HG02759 (cell line): ENCODE data around the gene NAPEPLD.
"Not testable (repeated sequence)": the region's sequence is repeated elsewhere in the genome, so short reads cannot be mapped to it uniquely, and the experiment has no call there.

ENCODE experiments used
- ATAC-seq: cut with Tn5 transposase; IDR thresholded peaks from one replicate; pipeline ENCODE4 v1.9.1; 2021; ENCODE audit warnings: mild to moderate bottlenecking, moderate library complexity; ENCODE audit not compliant: unreplicated experiment

The NAPEPLD gene

DNA sequence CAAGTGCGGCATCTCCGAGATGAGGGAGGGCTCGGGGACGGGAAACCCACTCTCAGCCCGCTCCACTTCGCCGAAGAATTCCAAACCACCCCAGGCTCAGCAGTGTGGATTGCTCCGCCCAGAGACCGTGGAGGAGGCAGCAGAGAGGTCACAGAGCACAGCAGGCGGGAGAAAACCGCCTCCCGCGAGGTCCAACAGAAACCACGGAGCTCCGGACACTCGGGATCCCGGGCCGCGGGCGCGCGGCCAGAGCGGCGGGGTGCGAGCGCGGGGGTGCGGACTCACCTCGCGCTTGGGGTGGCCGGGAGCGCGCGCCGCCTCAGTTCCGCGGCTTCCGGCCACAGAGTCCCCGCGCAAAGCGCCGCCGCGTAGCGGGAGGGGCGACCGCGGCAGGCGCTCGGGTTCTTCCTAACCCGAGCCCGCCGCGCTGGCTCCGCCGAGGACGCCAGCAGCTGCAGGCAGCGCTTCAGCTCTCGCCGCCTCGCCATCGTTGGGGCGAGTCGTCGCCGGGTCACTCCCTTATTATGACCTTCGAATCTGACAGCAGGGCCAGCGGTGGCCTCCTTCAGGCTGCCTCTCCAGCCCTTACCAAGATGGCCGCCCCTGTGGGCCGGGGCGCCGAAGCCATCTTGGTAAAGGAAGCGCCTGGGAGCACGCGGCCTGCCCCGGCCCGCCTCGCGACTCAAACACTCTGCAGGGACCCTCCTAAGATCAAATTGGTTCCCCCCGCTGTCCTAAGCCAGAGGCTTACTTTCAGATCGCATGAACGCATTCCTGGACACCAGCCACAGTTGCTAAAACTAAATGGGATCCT lies at the start of gene NAPEPLD:
NAPEPLD (minus strand) TSS at position 106 of the 814 bp plus-strand sequence. CDS start 20,323 bp downstream, outside the sequence.
- ATAC-seq: peak; percentile 92

GRCh38 chr7:103198079-103198478 lies 49.2 kb upstream of the NAPEPLD start:
- not testable (repeated sequence) for ATAC-seq

DNA sequence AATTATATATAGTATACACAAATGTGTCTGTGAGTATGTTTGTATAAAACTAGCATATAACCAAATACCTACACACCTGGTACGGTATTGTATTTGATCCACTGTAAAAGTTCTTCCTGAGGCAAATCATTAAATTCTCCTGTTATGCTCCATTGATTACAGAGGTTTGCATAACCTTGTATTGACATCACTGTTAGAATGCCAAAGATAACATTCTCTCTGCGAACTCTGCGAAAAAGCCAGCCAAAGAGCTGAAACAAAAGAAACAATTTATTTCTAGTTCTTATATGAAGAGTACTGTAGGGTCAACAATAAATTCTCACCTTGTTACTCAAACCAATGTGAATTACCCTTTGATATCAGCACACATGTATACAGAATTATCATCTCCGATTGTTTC lies 46.5 kb upstream of the NAPEPLD start:
- ATAC-seq: not testable (repeated sequence)

GRCh38 chr7:103172415-103173146 lies 23.7 kb upstream of the NAPEPLD start:
- ATAC-seq: not testable (repeated sequence)

- not testable (repeated sequence) for ATAC-seq
Observed at GRCh38 chr7:103171695-103172414, 23.0 kb upstream of the NAPEPLD start.

GRCh38 chr7:103166921-103167544 lies 18.1 kb upstream of the NAPEPLD start:
- ATAC-seq: not testable (repeated sequence)

DNA sequence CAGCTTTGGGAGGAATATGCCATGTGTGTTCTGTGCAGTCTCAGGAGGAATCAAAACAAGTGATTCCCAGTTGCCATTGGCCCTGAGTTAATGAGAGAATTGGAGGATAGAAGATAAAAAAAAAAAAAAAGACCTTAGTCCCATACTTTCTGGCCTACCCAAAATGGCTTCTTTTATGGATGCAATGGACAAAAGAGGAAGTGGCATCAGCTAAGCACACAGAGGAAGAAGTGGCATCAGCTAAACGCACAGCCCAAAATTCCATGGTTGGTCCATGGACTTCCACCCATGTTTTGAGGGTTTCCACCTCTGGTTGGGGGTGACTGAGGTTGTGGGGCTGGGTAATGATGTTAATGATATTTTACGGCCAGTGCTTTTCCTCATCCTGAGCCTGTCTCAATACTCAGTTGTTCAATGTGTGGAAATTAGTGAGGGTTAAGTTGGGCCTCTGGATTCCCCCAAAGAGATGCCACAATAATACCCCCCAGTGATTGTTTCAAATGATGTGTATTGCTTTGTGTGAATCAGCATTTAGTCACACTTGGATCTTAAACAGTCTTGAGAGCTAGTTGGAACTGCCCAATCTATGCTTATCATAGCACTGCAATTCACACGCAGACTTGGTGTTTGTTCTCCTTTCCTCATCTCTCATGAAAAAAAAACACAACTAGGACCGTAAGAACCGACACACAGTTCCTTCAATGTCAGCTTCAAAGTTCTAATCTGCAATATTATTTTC lies 14.4 kb upstream of the NAPEPLD start:
- not testable (repeated sequence) for ATAC-seq

GRCh38 chr7:103162641-103163040 lies 13.7 kb upstream of the NAPEPLD start:
- ATAC-seq: not testable (repeated sequence)

DNA sequence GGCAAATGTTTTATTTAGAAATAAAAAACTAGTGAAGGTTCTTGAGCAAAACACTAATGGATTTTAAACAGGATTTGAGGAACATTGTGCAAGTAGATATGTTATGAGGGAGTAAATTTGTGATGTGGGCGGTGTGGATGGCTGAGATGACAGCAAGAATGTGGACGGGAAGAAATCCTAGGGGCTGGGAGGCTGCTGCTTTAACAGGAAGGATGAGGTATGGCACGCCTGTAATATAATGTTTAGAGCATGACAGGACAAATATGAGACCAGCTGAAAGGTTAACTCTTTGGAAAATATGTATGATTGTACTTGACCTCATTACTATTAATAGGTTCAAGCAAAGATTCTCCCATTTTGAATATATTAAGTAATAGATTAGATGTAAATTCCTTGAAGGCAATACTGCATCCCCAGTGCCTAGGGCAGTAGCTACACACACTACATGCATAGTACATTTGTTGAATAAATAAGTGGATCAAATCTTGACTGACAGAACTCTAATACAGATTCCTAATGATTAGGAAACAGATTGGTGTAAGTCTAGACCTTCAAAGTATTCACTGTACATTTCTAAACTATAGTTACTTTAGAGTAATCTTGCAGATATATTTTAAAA lies 13.2 kb upstream of the NAPEPLD start:
- ATAC-seq: not testable (repeated sequence)

DNA sequence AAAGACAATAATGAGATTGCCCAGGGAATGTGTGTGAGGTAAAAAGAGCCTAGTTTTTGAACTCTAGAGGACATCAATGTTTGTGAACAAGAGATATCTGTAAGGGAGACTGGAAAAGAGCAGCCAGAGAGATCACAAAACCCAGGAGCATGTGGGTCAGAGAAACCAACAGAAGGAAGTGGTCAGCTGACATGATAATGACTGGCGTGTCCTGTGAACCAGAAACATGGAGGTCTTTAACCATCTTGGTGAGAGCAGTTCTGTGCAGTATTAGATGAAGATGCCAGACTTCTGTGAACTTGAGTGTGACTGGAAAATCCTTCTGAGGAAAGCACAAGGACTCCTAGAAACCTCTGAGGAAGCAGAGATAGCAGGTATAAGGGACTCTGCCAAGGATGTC lies 10.2 kb upstream of the NAPEPLD start:
- ATAC-seq: not testable (repeated sequence)

DNA sequence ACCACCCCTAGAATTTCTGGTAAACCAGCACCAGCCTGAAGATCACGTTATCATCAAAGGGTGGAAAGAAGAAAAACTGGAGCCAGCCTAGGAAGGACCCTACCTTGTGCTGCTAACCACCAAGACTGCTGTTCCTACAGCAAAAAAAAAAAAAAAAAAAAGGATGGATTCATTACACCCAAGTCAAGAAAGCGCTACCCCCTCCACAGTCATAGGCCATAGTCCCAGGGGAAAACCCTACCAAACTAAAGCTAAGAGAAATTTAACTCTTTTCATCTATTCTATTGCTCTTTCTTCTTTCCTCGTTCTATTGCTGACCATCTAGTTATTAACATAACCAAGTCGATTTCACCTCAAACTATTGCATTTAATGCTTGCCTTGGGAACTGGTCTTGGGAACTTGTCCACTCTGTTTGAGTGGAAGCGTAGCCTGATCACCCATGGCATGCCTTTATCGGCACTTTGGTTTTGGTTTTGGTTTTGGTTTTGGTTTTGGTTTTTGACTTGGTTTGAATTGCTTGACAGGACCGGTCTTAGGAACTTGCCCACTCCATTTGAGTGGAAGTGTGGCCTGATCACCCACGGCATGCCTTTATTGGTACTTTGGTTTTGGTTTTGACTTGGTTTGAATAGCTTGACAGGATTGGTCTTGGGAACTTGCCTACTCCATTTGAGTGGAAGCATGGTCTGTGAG lies 6.6 kb upstream of the NAPEPLD start:
- ATAC-seq: not testable (repeated sequence)

DNA sequence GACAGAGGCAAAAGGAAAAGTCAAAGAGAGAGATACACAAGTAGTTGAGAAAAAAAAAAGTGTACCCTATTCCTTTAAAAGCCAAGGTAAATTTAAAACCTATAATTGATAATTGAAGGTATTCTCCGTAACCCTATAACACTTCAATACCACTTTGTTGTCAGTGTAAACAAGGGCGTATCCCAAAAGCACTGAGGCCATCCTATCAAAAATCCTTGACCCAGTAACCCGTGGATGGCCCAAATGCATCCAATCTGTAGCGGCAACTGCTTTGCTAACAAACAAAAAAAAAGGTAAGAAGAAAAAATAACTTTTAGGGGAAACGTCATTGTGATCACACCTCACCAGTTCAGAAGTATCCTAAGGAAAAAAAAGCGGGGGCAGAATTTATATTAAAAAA lies 5.1 kb upstream of the NAPEPLD start:
- ATAC-seq: no peak

GRCh38 chr7:103152744-103153617 lies 4.1 kb upstream of the NAPEPLD start:
- ATAC-seq: not testable (repeated sequence)

- not testable (repeated sequence) for ATAC-seq
Observed at GRCh38 chr7:103151993-103152676, 3.2 kb upstream of the NAPEPLD start.

GRCh38 chr7:103150192-103150591 lies 1.3 kb upstream of the NAPEPLD start:
- no peak for ATAC-seq

DNA sequence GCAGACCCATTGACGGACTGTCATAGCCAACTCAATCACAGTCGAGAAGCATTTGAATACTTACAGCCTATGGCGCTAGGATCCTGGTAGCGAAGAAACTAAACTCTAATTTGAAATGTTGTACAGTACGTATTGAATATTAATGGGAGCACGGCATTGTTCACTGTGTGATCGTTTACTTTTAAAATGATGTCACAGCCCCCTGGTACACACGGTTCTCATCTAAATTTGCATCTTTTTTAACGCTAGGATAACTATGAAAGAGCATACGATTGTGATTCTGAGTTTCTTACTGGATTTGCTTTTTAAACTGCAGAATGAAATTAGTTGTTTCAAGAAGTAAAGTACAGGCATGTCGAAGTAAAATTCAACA lies 895 bp upstream of the NAPEPLD start:
- peak; percentile 4 for ATAC-seq

- ATAC-seq: peak; percentile 1
Observed at GRCh38 chr7:103148131-103148993, 537 bp downstream of the NAPEPLD start.
